H9 (cell line): ENCODE results near the gene FRRS1L. TPM values are rescaled to one million over a fixed set of nuclear protein-coding genes. Genes with fewer than 3 reads are reported as not detected.

ENCODE experiments used
- DNase-seq: peaks from one replicate; pipeline ENCODE4 v3.0.0-alpha.2; 2017
- H2AFZ ChIP-seq: one replicate; pipeline ENCODE4 v1.6.1; 2013; ENCODE audit warnings: mild to moderate bottlenecking, low read length, control low read depth, moderate library complexity
- H2AK5ac ChIP-seq: 2 replicates; pipeline ENCODE4 v1.6.1; 2013; ENCODE audit warnings: low read length, control low read depth, mixed read lengths; ENCODE audit not compliant: insufficient read length
- H2BK120ac ChIP-seq: one replicate; pipeline ENCODE4 v1.6.1; 2013; ENCODE audit warnings: low read depth, mild to moderate bottlenecking, low read length, control low read depth, inconsistent platforms; ENCODE audit not compliant: poor library complexity, severe bottlenecking
- H2BK12ac ChIP-seq: 2 replicates; pipeline ENCODE4 v1.6.1; 2013; ENCODE audit warnings: low read length, control low read depth, mixed read lengths, low read depth; ENCODE audit not compliant: insufficient read length
- H2BK15ac ChIP-seq: 2 replicates; pipeline ENCODE4 v1.6.1; 2013; ENCODE audit warnings: low read depth, low read length, control low read depth
- H2BK20ac ChIP-seq: one replicate; pipeline ENCODE4 v1.6.1; 2013; ENCODE audit warnings: low read depth, mild to moderate bottlenecking, low read length, control low read depth, inconsistent platforms; ENCODE audit not compliant: poor library complexity, severe bottlenecking
- H2BK5ac ChIP-seq: 2 replicates; pipeline ENCODE4 v1.6.1; 2013; ENCODE audit warnings: low read length, control low read depth, mixed read lengths; ENCODE audit not compliant: insufficient read length
- H3K14ac ChIP-seq: 2 replicates; pipeline ENCODE4 v1.6.1; 2013; ENCODE audit warnings: low read length, control low read depth; ENCODE audit not compliant: insufficient read depth
- H3K18ac ChIP-seq: 2 replicates; pipeline ENCODE4 v1.6.1; 2013; ENCODE audit warnings: low read depth, mild to moderate bottlenecking, mixed read lengths, low read length, control low read depth; ENCODE audit not compliant: insufficient read length
- H3K23ac ChIP-seq: 2 replicates; pipeline ENCODE4 v1.6.1; 2013; ENCODE audit warnings: low read length, control low read depth, mixed read lengths, low read depth; ENCODE audit not compliant: insufficient read length
- H3K23me2 ChIP-seq: 2 replicates; pipeline ENCODE4 v1.6.1; 2013; ENCODE audit warnings: low read depth, mild to moderate bottlenecking, mixed read lengths, low read length, control low read depth; ENCODE audit not compliant: insufficient read length, poor library complexity, severe bottlenecking
- H3K27ac ChIP-seq: 2 replicates; pipeline ENCODE4 v1.5.1; 2013; ENCODE audit warnings: low read length, control low read depth, mixed read lengths, low read depth; ENCODE audit not compliant: insufficient read length
- H3K27me3 ChIP-seq: 2 replicates; pipeline ENCODE4 v1.6.1; 2013; ENCODE audit warnings: low read length, control low read depth, inconsistent platforms; ENCODE audit not compliant: insufficient read depth
- H3K4ac ChIP-seq: 2 replicates; pipeline ENCODE4 v1.6.1; 2013; ENCODE audit warnings: low read depth, mild to moderate bottlenecking, control low read depth, inconsistent platforms, low read length, moderate library complexity
- H3K4me1 ChIP-seq: 2 replicates; pipeline ENCODE4 v1.6.1; 2013; ENCODE audit warnings: low read length, control low read depth, inconsistent platforms; ENCODE audit not compliant: insufficient read depth
- H3K4me2 ChIP-seq: 2 replicates; pipeline ENCODE4 v1.6.1; 2013; ENCODE audit warnings: low read length, control low read depth, mixed read lengths; ENCODE audit not compliant: insufficient read length, insufficient read depth
- H3K56ac ChIP-seq: 2 replicates; pipeline ENCODE4 v1.6.1; 2013; ENCODE audit warnings: low read depth, mild to moderate bottlenecking, mixed read lengths, low read length, control low read depth; ENCODE audit not compliant: insufficient read length
- H3K79me1 ChIP-seq: 2 replicates; pipeline ENCODE4 v1.6.1; 2013; ENCODE audit warnings: low read depth, mild to moderate bottlenecking, moderate library complexity, low read length, control low read depth, inconsistent platforms; ENCODE audit not compliant: insufficient read depth, poor library complexity, severe bottlenecking
- H3K79me2 ChIP-seq: 2 replicates; pipeline ENCODE4 v1.6.1; 2013; ENCODE audit warnings: low read length, control low read depth, inconsistent platforms; ENCODE audit not compliant: insufficient read depth
- H3K9ac ChIP-seq: 2 replicates; pipeline ENCODE4 v1.6.1; 2013; ENCODE audit warnings: low read length, control low read depth, mixed read lengths; ENCODE audit not compliant: insufficient read length; ENCODE audit errors: extremely low read depth
- H3K9me3 ChIP-seq: one replicate; pipeline ENCODE4 v1.6.1; 2013; ENCODE audit warnings: low read depth, low read length, inconsistent platforms; ENCODE audit not compliant: control insufficient read depth
- H3T11ph ChIP-seq: one replicate; pipeline ENCODE4 v1.6.1; 2013; ENCODE audit warnings: mild to moderate bottlenecking, low read length, control low read depth, inconsistent platforms
- H4K20me1 ChIP-seq: one replicate; pipeline ENCODE4 v1.6.1; 2013; ENCODE audit not compliant: control insufficient read depth, insufficient read length, insufficient read depth
- H4K5ac ChIP-seq: 2 replicates; pipeline ENCODE4 v1.6.1; 2013; ENCODE audit warnings: low read depth, mild to moderate bottlenecking, mixed read lengths, low read length, control low read depth; ENCODE audit not compliant: insufficient read length
- H4K8ac ChIP-seq: replicated peaks from 2 replicates; pipeline ENCODE4 v1.6.1; 2013; ENCODE audit warnings: low read length, control low read depth, mixed read lengths, low read depth; ENCODE audit not compliant: insufficient read length
- H4K91ac ChIP-seq: 2 replicates; pipeline ENCODE4 v1.6.1; 2013; ENCODE audit warnings: low read depth, mild to moderate bottlenecking, moderate library complexity, mixed read lengths, low read length, control low read depth; ENCODE audit not compliant: insufficient read length
- H3K27ac Mint-ChIP-seq, 3 experiments: 2 replicates in 2 of 3; 3 replicates in 1 of 3; pipeline ENCODE4 v1.8.0; 2020 to 2021; ENCODE audit warnings: mixed read lengths in 3 of 3, mild to moderate bottlenecking in 1 of 3, moderate library complexity in 1 of 3
- H3K27me3 Mint-ChIP-seq: 2 replicates; pipeline ENCODE4 v1.8.0; 2021; ENCODE audit warnings: low read depth, mild to moderate bottlenecking, moderate library complexity, mixed read lengths
- H3K36me3 Mint-ChIP-seq, 3 experiments: 2 replicates in 2 of 3; 3 replicates in 1 of 3; pipeline ENCODE4 v1.8.0; 2020 to 2021; ENCODE audit warnings: low read depth in 3 of 3, mixed read lengths in 3 of 3; ENCODE audit not compliant: insufficient read depth in 1 of 3
- H3K4me1 Mint-ChIP-seq, 2 experiments: 2 replicates each; pipeline ENCODE4 v1.8.0; 2020; ENCODE audit warnings: mixed read lengths in 2 of 2
- H3K4me3 Mint-ChIP-seq, 2 experiments: 2 replicates in 1 of 2; 3 replicates in 1 of 2; pipeline ENCODE4 v1.8.0; 2020 to 2021; ENCODE audit warnings: mild to moderate bottlenecking in 2 of 2, mixed read lengths in 2 of 2, moderate library complexity in 1 of 2
- H3K9me3 Mint-ChIP-seq, 2 experiments: 2 replicates in 1 of 2; 3 replicates in 1 of 2; pipeline ENCODE4 v1.8.0; 2020; ENCODE audit warnings: mild to moderate bottlenecking in 2 of 2, mixed read lengths in 2 of 2, moderate library complexity in 1 of 2
- WGBS: extraction: QIAGEN DNeasy Blood & Tissue Kit; methylation state at CpG from one replicate; pipeline ENCODE4 v1.1.7; 2013; ENCODE audit warnings: missing lambda C conversion rate, low lambda C conversion rate, mixed read lengths; ENCODE audit not compliant: insufficient read length; ENCODE audit errors: extremely low coverage; 5-methylcytosine and 5-hydroxymethylcytosine counted together
- total RNA-seq: library from RNA; stranded (reverse); gene quantifications from 2 replicates; pipeline ENCODE4 v1.2.1, GENCODE V29; 2021
- TF ChIP-seq, protein P1 (sequence below): fragments of 200-600 bp; sonication (generic); conservative IDR thresholded peaks from 3 replicates; pipeline ENCODE4 v1.8.0; 2021; ENCODE audit warnings: antibody characterized with exemption, mild to moderate bottlenecking

Gene FRRS1L
- total RNA-seq, 1 experiment from 2014 or later: 3.3 TPM

DNA sequence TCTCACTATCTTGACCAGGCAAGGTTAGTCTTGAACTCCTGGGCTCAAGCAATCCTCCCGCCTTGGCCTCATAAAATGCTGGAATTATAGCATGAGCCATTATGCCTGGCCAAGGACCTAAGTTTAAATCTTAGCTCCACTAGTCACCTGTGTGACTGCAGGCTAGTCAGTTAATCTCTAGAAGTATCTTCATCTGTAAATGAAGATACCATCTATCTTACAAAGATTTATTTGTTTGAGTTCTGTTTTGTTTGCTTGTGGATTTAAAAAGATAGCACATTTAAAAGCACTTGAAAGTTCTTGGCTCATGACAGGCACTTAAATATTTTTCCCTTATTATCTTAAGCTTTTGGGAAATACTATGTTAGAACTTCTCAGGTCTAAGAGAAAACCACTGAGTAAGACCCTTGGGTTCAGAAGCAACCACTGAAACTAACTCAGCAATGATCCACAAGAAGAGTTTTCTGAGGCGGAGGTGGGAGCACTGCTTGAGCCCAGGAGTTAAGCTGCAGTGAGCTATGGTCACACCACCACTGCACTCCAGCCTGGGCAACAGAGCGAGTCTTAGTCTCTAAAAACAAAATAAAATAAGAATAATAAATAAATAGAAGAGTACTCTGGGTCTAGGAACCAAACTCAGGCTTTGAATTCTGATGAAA lies 66.4 kb downstream of the FRRS1L start:
- no peaks in the 10 kb centered on the region for H3K27me3 ChIP-seq
- peak overlapping the region in 1 of 3 experiments; percentile 17; a peak in 1 of 7 replicates for H3K27ac Mint-ChIP-seq

More for the DNA sequence above, 66.4 kb downstream of the FRRS1L start:
- Histone ChIP-seq H3K14ac (no peak overlapping the region), H2BK15ac (no peak overlapping the region), H2BK120ac (no peak overlapping the region), H3K56ac (no peak overlapping the region), H3K4me2 (no peak overlapping the region), H2BK20ac (no peak overlapping the region), H3K9ac (no peak overlapping the region), H2AFZ (no peak overlapping the region), H2BK5ac (no peak overlapping the region), H4K20me1 (no peaks in the 10 kb centered on the region), H3K9me3 (no peaks in the 10 kb centered on the region), H2BK12ac (no peak overlapping the region), H3T11ph (no peak overlapping the region), H4K91ac (no peak overlapping the region), H2AK5ac (no peak overlapping the region), H3K23ac (no peak overlapping the region), H3K4ac (no peak overlapping the region), H3K27ac (no peak overlapping the region), H4K5ac (no peak overlapping the region), H3K79me2 (peaks cover 13% of the 10 kb centered on the region; the same call in 1 of the 2 replicates), H3K23me2 (no peaks in the 10 kb centered on the region), H3K18ac (no peak overlapping the region), H4K8ac (no peak overlapping the region), H3K4me1 (peaks cover 12% of the 10 kb centered on the region; the same call in 1 of the 2 replicates), H3K79me1 (peaks cover under 1% of the 10 kb centered on the region)
- no CpG with 5 or more reads among the region's 3 CpGs for WGBS
- H3K9me3 Mint-ChIP-seq: no peaks in the 10 kb centered on the region; a peak in 1 of 5 replicates
- H3K27me3 Mint-ChIP-seq: no peaks in the 10 kb centered on the region
- H3K36me3 Mint-ChIP-seq: peaks cover 24 to 37% (median 30%) of the 10 kb centered on the region in 3 experiments
- peaks cover 22 to 31% of the 10 kb centered on the region in 2 experiments for H3K4me1 Mint-ChIP-seq
- no peak overlapping the region for H3K4me3 Mint-ChIP-seq
- TF ChIP-seq, protein P1, sequence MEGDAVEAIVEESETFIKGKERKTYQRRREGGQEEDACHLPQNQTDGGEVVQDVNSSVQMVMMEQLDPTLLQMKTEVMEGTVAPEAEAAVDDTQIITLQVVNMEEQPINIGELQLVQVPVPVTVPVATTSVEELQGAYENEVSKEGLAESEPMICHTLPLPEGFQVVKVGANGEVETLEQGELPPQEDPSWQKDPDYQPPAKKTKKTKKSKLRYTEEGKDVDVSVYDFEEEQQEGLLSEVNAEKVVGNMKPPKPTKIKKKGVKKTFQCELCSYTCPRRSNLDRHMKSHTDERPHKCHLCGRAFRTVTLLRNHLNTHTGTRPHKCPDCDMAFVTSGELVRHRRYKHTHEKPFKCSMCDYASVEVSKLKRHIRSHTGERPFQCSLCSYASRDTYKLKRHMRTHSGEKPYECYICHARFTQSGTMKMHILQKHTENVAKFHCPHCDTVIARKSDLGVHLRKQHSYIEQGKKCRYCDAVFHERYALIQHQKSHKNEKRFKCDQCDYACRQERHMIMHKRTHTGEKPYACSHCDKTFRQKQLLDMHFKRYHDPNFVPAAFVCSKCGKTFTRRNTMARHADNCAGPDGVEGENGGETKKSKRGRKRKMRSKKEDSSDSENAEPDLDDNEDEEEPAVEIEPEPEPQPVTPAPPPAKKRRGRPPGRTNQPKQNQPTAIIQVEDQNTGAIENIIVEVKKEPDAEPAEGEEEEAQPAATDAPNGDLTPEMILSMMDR: no peak
- DNase-seq: no peak
